Thyroid gland (tissue), 4 donors: Measurements from ENCODE around the gene NXPH2.

Experiments
- CTCF ChIP-seq, 6 experiments: fragments of 200-600 bp in 3 of 6; fragments of 450-650 bp in 3 of 6; sonication (generic) in 3 of 6; IDR thresholded peaks; one replicate each; pipeline ENCODE4 v1.5.1; 2016 to 2019; ENCODE audit warnings: antibody characterized with exemption in 6 of 6, mild to moderate bottlenecking in 2 of 6, inconsistent platforms in 1 of 6, moderate library complexity in 1 of 6
- POLR2A ChIP-seq, 2 donors: fragments of 450-650 bp; IDR thresholded peaks; one replicate each; pipeline ENCODE4 v1.6.1; 2017; ENCODE audit warnings: antibody characterized with exemption in 2 of 2, mild to moderate bottlenecking in 2 of 2, moderate library complexity in 1 of 2

GRCh38 chr2:138621139-138621538 lies 159.1 kb downstream of the NXPH2 start:
- TF ChIP-seq POLR2A (IDR thresholded peaks at IDR 0.05) = no peak
- no peak for TF ChIP-seq CTCF (IDR thresholded peaks at IDR 0.05)
